Fibroblast of peridontal ligament (primary cell): ENCODE data around the gene ASS1.
A peak's percentile ranks its signal among the peaks of the same experiment; 100 is the strongest.
"Not testable (repeated sequence)": the region's sequence is repeated elsewhere in the genome, so short reads cannot be mapped to it uniquely, and the experiment has no call there.

ENCODE experiments used
- DNase-seq: peaks from one replicate; pipeline ENCODE4 v3.0.0-alpha.2; 2010; ENCODE audit errors: extremely low read depth

ASS1 gene

GRCh38 chr9:130444565-130445221 lies at the start of gene ASS1:
Gene ASS1 (plus strand): TSS chr9:130444961. CDS start chr9:130452229, 7,268 bp downstream.
- no peak for DNase-seq

- DNase-seq: no peak
These were observed 48.8 kb upstream of the ASS1 start for GRCh38 chr9:130395810-130396435.

- DNase-seq: no peak
These were observed 48.2 kb upstream of the ASS1 start for GRCh38 chr9:130396581-130396980.

- no peak for DNase-seq
These were observed 46.1 kb upstream of the ASS1 start for GRCh38 chr9:130398487-130399240.

GRCh38 chr9:130399768-130400167 lies 45.0 kb upstream of the ASS1 start:
- DNase-seq: no peak

GRCh38 chr9:130400870-130401269 lies 43.9 kb upstream of the ASS1 start:
- DNase-seq: no peak

GRCh38 chr9:130401742-130402141 lies 43.0 kb upstream of the ASS1 start:
- not testable (repeated sequence) for DNase-seq

- no peak for DNase-seq
These were observed 42.5 kb upstream of the ASS1 start for GRCh38 chr9:130402243-130402642.

- no peak for DNase-seq
These were observed 41.9 kb upstream of the ASS1 start for GRCh38 chr9:130402645-130403440.

- DNase-seq: no peak
These were observed 39.0 kb upstream of the ASS1 start for GRCh38 chr9:130405657-130406257.

GRCh38 chr9:130406278-130406895 lies 38.4 kb upstream of the ASS1 start:
- no peak for DNase-seq

GRCh38 chr9:130407916-130408663 lies 36.7 kb upstream of the ASS1 start:
- no peak for DNase-seq

- DNase-seq: no peak
These were observed 36.1 kb upstream of the ASS1 start for GRCh38 chr9:130408669-130409068.

GRCh38 chr9:130409246-130409645 lies 35.5 kb upstream of the ASS1 start:
- no peak for DNase-seq

- no peak for DNase-seq
These were observed 34.3 kb upstream of the ASS1 start for GRCh38 chr9:130410443-130410842.

- peak; percentile 5 for DNase-seq
These were observed 33.2 kb upstream of the ASS1 start for GRCh38 chr9:130411566-130411915.

- DNase-seq: no peak
These were observed 30.6 kb upstream of the ASS1 start for GRCh38 chr9:130414081-130414731.

- DNase-seq: no peak
These were observed 29.6 kb upstream of the ASS1 start for GRCh38 chr9:130414910-130415746.

GRCh38 chr9:130417602-130418001 lies 27.2 kb upstream of the ASS1 start:
- no peak for DNase-seq
